ENCODE results near the gene DNPEP. TPM values are rescaled to one million over a fixed set of nuclear protein-coding genes. Genes with fewer than 3 reads are reported as not detected.
A peak's percentile ranks its signal among the peaks of the same experiment; 100 is the strongest.

DNPEP gene
- total and polyA plus RNA-seq, 2 experiments from 2014 or later = 49.2 to 67.9 TPM

- peak overlapping the region; percentile 62 for H3K4me3 ChIP-seq
These were observed 46.7 kb upstream of the DNPEP start for GRCh38 chr2:219434468-219434717.

More at GRCh38 chr2:219434468-219434717, 46.7 kb upstream of the DNPEP start:
- DNase-seq (ENCODE audit: low spot score) (no peak), ATAC-seq (peak; percentile 55)
- H3K36me3 Mint-ChIP-seq (ENCODE audit: low read depth) = no peaks in the 10 kb centered on the region; the same call in 2 of the 3 replicates
- H3K4me1 ChIP-seq (ENCODE audit: insufficient read depth) = no peaks in the 10 kb centered on the region
- H3K27ac Mint-ChIP-seq = no peak overlapping the region
- H3K36me3 ChIP-seq (ENCODE audit: insufficient read depth) = no peaks in the 10 kb centered on the region
- H4K20me1 ChIP-seq (replicated peaks; ENCODE audit: insufficient read depth) = no peaks in the 10 kb centered on the region
- no peaks in the 10 kb centered on the region for H3K9me2 ChIP-seq (ENCODE audit: insufficient read depth)
- H3K27me3 ChIP-seq (ENCODE audit: insufficient read depth) = peaks cover 39% of the 10 kb centered on the region
- H3K4me1 Mint-ChIP-seq = peaks cover 8% of the 10 kb centered on the region
- H3K9me3 Mint-ChIP-seq = no peaks in the 10 kb centered on the region
- H2AFZ ChIP-seq = peak overlapping the region; percentile 43
- H3K27me3 Mint-ChIP-seq (ENCODE audit: insufficient read depth, low read depth, poor library complexity) = peaks cover 15% of the 10 kb centered on the region
- peak overlapping the region; percentile 73 for H3K4me3 Mint-ChIP-seq
- peak overlapping the region; percentile 90 for H3K4me2 ChIP-seq
- TF ChIP-seq JUNB (IDR thresholded peaks at IDR 0.05; ENCODE audit: unreplicated experiment) = no peak
- no peak for TF ChIP-seq EZH2 (IDR thresholded peaks at IDR 0.05; ENCODE audit: low read depth, unreplicated experiment)
- no peak for TF ChIP-seq NANOG (IDR thresholded peaks at IDR 0.05; ENCODE audit: borderline replicate concordance)
- TF ChIP-seq POLR2AphosphoS5 (IDR thresholded peaks at IDR 0.05; ENCODE audit: low read depth) = no peak
- TF ChIP-seq ETS1 (IDR thresholded peaks at IDR 0.05) = no peak
- no peak for TF ChIP-seq EZH2phosphoT487 (IDR thresholded peaks at IDR 0.05; ENCODE audit: unreplicated experiment)
- TF ChIP-seq CREB1 (CRISPR knock-in tag; IDR thresholded peaks at IDR 0.05; ENCODE audit: low read depth) = no peak; the same call in 1 of the 2 replicates
- no peak for TF ChIP-seq ZNF331 (CRISPR knock-in tag; IDR thresholded peaks at IDR 0.05; ENCODE audit: low read depth)
- TF ChIP-seq ZNF462 (CRISPR knock-in tag; IDR thresholded peaks at IDR 0.05) = no peak
- TF ChIP-seq STAT1 (IDR thresholded peaks at IDR 0.05; ENCODE audit: unreplicated experiment) = no peak
- no peak for TF ChIP-seq ZNF114 (CRISPR knock-in tag; IDR thresholded peaks at IDR 0.05)
- TF ChIP-seq CTCF (conservative IDR thresholded peaks at IDR 0.05; ENCODE audit: low read depth in 2 of 2) = no peak
- no peak for TF ChIP-seq REST (IDR thresholded peaks at IDR 0.05; ENCODE audit: unreplicated experiment)
- no peaks in the 10 kb centered on the region for H3F3A ChIP-seq (replicated peaks; ENCODE audit: low read depth)
- no peaks in the 10 kb centered on the region for H3K79me2 ChIP-seq (replicated peaks; ENCODE audit: insufficient read depth)
- H3K27ac ChIP-seq (ENCODE audit: low read depth) = peak overlapping the region; percentile 7; the same call in 1 of the 2 replicates
